HEK293 (cell line): ENCODE measurements around the gene CFAP97.

Experiments
- CTCF ChIA-PET: fragments of 350-600 bp; formaldehyde crosslinking; extraction: SDS; loops from one replicate; lab custom pipeline; 2021; ENCODE audit warnings: antibody characterized with exemption; lab: Yijun Ruan, JAX
- POLR2A ChIA-PET: fragments of 300-600 bp; formaldehyde crosslinking; extraction: SDS; loops from one replicate; lab custom pipeline; 2020; ENCODE audit warnings: antibody characterized with exemption, inconsistent platforms; lab: Yijun Ruan, JAX
- H3K27ac ChIP-seq: fragments of 200-500 bp; sonication (Bioruptor generic); 2 replicates; pipeline ENCODE4 v1.5.1; 2014; ENCODE audit warnings: low read depth, low read length, control low read depth, inconsistent platforms; ENCODE audit errors: extremely low read depth
- H3K36me3 ChIP-seq, 2 experiments: fragments of 200-500 bp in 1 of 2; sonication (Bioruptor generic) in 1 of 2; 1 replicate in 1 of 2; 2 replicates in 1 of 2; pipeline ENCODE4 v1.5.1; 2014 to 2017; ENCODE audit warnings: inconsistent platforms in 2 of 2, low read length in 2 of 2; ENCODE audit not compliant: control insufficient read depth in 2 of 2, insufficient read depth in 1 of 2
- H3K4me1 ChIP-seq: fragments of 200-500 bp; sonication (Bioruptor generic); 2 replicates; pipeline ENCODE4 v1.5.1; 2014; ENCODE audit warnings: mild to moderate bottlenecking, low read length, inconsistent platforms; ENCODE audit not compliant: control insufficient read depth, insufficient read depth
- H3K4me3 ChIP-seq: 2 replicates; pipeline ENCODE4 v1.5.1; 2011; ENCODE audit warnings: low read depth, mild to moderate bottlenecking, control low read depth, low read length, moderate library complexity
- H3K9me3 ChIP-seq: fragments of 200-500 bp; sonication (Bioruptor generic); 2 replicates; pipeline ENCODE4 v1.5.1; 2014; ENCODE audit warnings: low read depth, low read length, inconsistent platforms; ENCODE audit not compliant: control insufficient read depth, insufficient read depth
- WT1 ChIP-seq: fragments of 450-650 bp; formaldehyde crosslinking; IDR thresholded peaks from 2 replicates; pipeline ENCODE4 v1.5.1; 2016; ENCODE audit warnings: missing biosample characterization, missing genetic modification characterization
- ZBTB48 ChIP-seq: fragments of 450-650 bp; formaldehyde crosslinking; IDR thresholded peaks from 2 replicates; pipeline ENCODE4 v1.5.1; 2016; ENCODE audit warnings: missing biosample characterization, missing genetic modification characterization

The CFAP97 gene

DNA sequence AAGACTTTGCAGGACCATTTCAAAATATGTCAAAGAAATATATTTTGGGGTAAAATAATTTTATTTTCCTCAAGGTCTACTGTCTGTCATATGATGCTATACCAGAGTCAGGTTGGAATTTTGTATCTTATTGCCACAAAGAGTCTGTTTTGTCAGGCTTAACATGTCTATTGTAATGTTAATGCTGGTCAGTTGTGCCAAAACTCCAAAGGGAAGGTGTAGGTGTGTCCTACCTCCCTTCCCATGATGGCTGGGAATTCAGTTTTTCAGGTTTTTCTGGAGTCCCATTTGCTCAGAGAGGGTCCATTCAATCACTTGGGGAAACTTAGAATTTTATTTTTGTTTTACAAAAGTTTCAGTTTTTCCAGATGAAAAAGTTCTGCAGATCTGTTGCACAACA is 94.1 kb downstream of the CFAP97 start:
- POLR2A ChIA-PET, result no interaction called here
- H3K27ac ChIP-seq, result no peak overlapping the region
- no peaks in the 10 kb centered on the region for H3K36me3 ChIP-seq
- H3K4me1 ChIP-seq, result no peaks in the 10 kb centered on the region
- no peaks in the 10 kb centered on the region for H3K9me3 ChIP-seq
- H3K4me3 ChIP-seq, result no peak overlapping the region
- CTCF ChIA-PET, result interaction anchor here (1.0 kb wide), 1 partner anchor 70 kb away, joined by 4 read pairs; no protein-coding TSS in a partner anchor
- no peak for TF ChIP-seq WT1 (tag by site-specific recombination)
- TF ChIP-seq ZBTB48, result no peak
